Heart right ventricle (tissue), 16 donors: ENCODE measurements around the gene NDFIP1. TPM values are rescaled to one million over a fixed set of nuclear protein-coding genes. Genes with fewer than 3 reads are reported as not detected.

Experiments
- ATAC-seq, 8 donors: fragments of 200-7000 bp; cut with Tn5 transposase; one replicate each; pipeline ENCODE4 v1.9.1; 2020; ENCODE audit warnings: mild to moderate bottlenecking in 8 of 8, moderate library complexity in 8 of 8, moderate number of reproducible peaks in 1 of 8
- DNase-seq, 2 donors: peaks; one replicate each; pipeline ENCODE4 v3.0.0-alpha.2; 2020
- H3K27ac ChIP-seq, 10 donors: fragments of 200-600 bp; sonication (generic) in 2 of 10; one replicate each; pipeline versions ENCODE4 v1.5.0 to v1.8.0; 2020 to 2022; ENCODE audit warnings: mild to moderate bottlenecking in 3 of 10
- H3K27me3 ChIP-seq, 7 donors: fragments of 200-600 bp; one replicate each; pipeline ENCODE4 v1.8.0; 2021 to 2022; ENCODE audit warnings: mild to moderate bottlenecking in 2 of 7
- H3K36me3 ChIP-seq, 9 donors: fragments of 200-600 bp; sonication (generic) in 1 of 9; one replicate each; pipeline versions ENCODE4 v1.5.0 to v1.8.0; 2020 to 2022; ENCODE audit warnings: mild to moderate bottlenecking in 2 of 9
- H3K4me1 ChIP-seq, 9 donors: fragments of 200-600 bp; sonication (generic) in 1 of 9; one replicate each; pipeline versions ENCODE4 v1.5.0 to v1.8.0; 2020 to 2022; ENCODE audit warnings: mild to moderate bottlenecking in 4 of 9
- H3K4me3 ChIP-seq, 10 donors: fragments of 200-600 bp; sonication (generic) in 2 of 10; one replicate each; pipeline versions ENCODE4 v1.5.0 to v1.8.0; 2020 to 2022; ENCODE audit warnings: mild to moderate bottlenecking in 7 of 10, moderate library complexity in 2 of 10
- H3K9me3 ChIP-seq, 11 donors: fragments of 200-600 bp in 10 of 11; sonication (generic) in 2 of 11; one replicate each; pipeline versions ENCODE4 v1.5.0 to v1.8.0; 2013 to 2022; ENCODE audit warnings: mild to moderate bottlenecking in 2 of 11, control low read depth in 1 of 11, moderate library complexity in 1 of 11
- CTCF ChIP-seq, 9 donors: fragments of 200-600 bp; sonication (generic) in 2 of 9; IDR thresholded peaks; one replicate each; pipeline versions ENCODE4 v1.5.0 to v1.8.0; 2021 to 2022; ENCODE audit warnings: antibody characterized with exemption in 9 of 9, mild to moderate bottlenecking in 5 of 9, moderate library complexity in 1 of 9
- WGBS, 2 donors: extraction: QIAGEN DNeasy Blood & Tissue Kit; methylation state at CpG; one replicate each; pipeline ENCODE4 v1.1.7; 2013; ENCODE audit warnings: inconsistent platforms in 1 of 2; 5-methylcytosine and 5-hydroxymethylcytosine counted together
- intact Hi-C, 10 donors: fragments of 100-400 bp; cut with DNase I; formaldehyde crosslinking; loops; one replicate each; pipeline versions ENCODE4 v1.11.1 to v1.14.2; 2022
- polyA plus RNA-seq, 2 donors: library from polyadenylated mRNA; stranded (reverse); fragments of 200-250 nt; gene quantifications; one replicate each; pipeline ENCODE4 v1.2.3, GENCODE V29; 2013
- total RNA-seq, 10 donors: library from RNA; stranded (reverse); fragmentation: NEBNext Ultra II Directional in 3 of 10; extraction: Animal tissue kit (Norgen Biotek cat#: 25700) in 3 of 10; gene quantifications; one replicate each; pipeline versions ENCODE4 v1.2.1 to v1.2.4, GENCODE V29; 2021 to 2023
- donor health status: Arrhythmogenic right ventricular cardiomyopathy.
- donor health status: ischemic (EF 13 %, LVEDD 7.1; RV severe dilation, severe dysfunction).
- donor health status: healthy with polysubstance abuse.
- donor health status: DM: no; HTN: yes; CAD: no.
- donor health status: DM: no; HTN: no; CAD: no.
- donor health status: ischemic (EF 25% LVEDD 6.9; RV normal size, moderate dysfunction).
- donor health status: ischemic (EF 25% LVEDD 5.7; RV mildly dilated, moderate dysfunction).
- donor health status: healthy.
- donor health status: DM: yes; HTN: yes; CAD: no.
- donor health status: Ischemic cardiomyopathy.
- donor health status: ischemic (EF 35%, LVEDD 5.7; RV mildly dilated, moderate dysfunction).
- donor health status: nonischemic (EF 11% LVEDD 7.7; RV severe dilation, severe dysfunction).
- donor health status: DM: yes; HTN: yes; CAD: no.
- donor health status: PGD.
- donor health status: ischemic (EF 29% LVEDD 5.4; RV normal size, mild dysfunction).
- donor health status: nonischemic (EF 23%, LVEDD 6.1; RV moderate dilation, normal function).

NDFIP1 gene
- total and polyA plus RNA-seq, 12 donors = 25.2 to 67.4 (median 58.9) TPM

GRCh38 chr5:142107736-142108431 is 695 bp upstream of the NDFIP1 start:
- ATAC-seq = no peak
- Histone ChIP-seq H3K27ac (peak overlapping the region; percentile 96 to 100 (median 98)), H3K9me3 (no peaks in the 10 kb centered on the region), H3K4me3 (peak overlapping the region in 8 of 10 donors; percentile 73 to 95 (median 86)), H3K4me1 (peaks cover 0 to 55% (median 38%) of the 10 kb centered on the region in 9 donors), H3K36me3 (no peaks in the 10 kb centered on the region), H3K27me3 (no peaks in the 10 kb centered on the region)
- intact Hi-C loops = loop anchor here in 5 of 10 donors (2.0 to 5.0 kb wide), 5 partner anchors 13 to 96 kb away; partner anchors contain the start of gene GNPDA1 (in 1 of the 5)
- TF ChIP-seq CTCF (IDR thresholded peaks at IDR 0.05) = no peak
- DNase-seq = no peak
- WGBS, 2 donors = 75% methylated on average over 11 of the region's 11 CpGs

GRCh38 chr5:142109331-142110045 is 909 bp downstream of the NDFIP1 start:
- 0 to 1% methylated on average over 21 of the region's 21 CpGs for WGBS, 2 donors
- Histone ChIP-seq H3K27ac (peak overlapping the region; percentile 96 to 100 (median 98)), H3K4me1 (peaks cover 0 to 67% (median 45%) of the 10 kb centered on the region in 9 donors), H3K9me3 (no peaks in the 10 kb centered on the region), H3K27me3 (no peaks in the 10 kb centered on the region), H3K4me3 (peak overlapping the region; percentile 73 to 95 (median 85)), H3K36me3 (no peaks in the 10 kb centered on the region)
- intact Hi-C loops = loop anchor here in 6 of 10 donors (2.0 to 5.0 kb wide), 5 partner anchors 15 to 97 kb away; partner anchors contain the start of gene GNPDA1 (in 1 of the 6)
- TF ChIP-seq CTCF (IDR thresholded peaks at IDR 0.05) = no peak
- ATAC-seq (peak in 4 of 8 donors; percentile 6 to 24 (median 18)), DNase-seq (peak in 1 of 2 donors; percentile 16)

- Histone ChIP-seq H3K36me3 (no peaks in the 10 kb centered on the region), H3K4me1 (peaks cover 0 to 73% (median 48%) of the 10 kb centered on the region in 9 donors), H3K9me3 (no peaks in the 10 kb centered on the region), H3K27ac (peak overlapping the region in 9 of 10 donors; percentile 97 to 100 (median 99)), H3K4me3 (peak overlapping the region; percentile 73 to 95 (median 85)), H3K27me3 (no peaks in the 10 kb centered on the region)
- intact Hi-C loops = loop anchor here in 1 of 10 donors (5.0 kb wide), 1 partner anchor 48 kb away; no protein-coding TSS in a partner anchor
- 1% methylated on average over 9 of the region's 9 CpGs for WGBS, 2 donors
- ATAC-seq = no peak
- no peak for DNase-seq
- peak in 3 of 9 donors; percentile 8 to 21 (median 20) for TF ChIP-seq CTCF (IDR thresholded peaks at IDR 0.05)
These were observed 1.5 kb downstream of the NDFIP1 start for GRCh38 chr5:142110046-142110531.
